ENCODE measurements around the gene RBM47.
"Not testable (repeated sequence)": the region's sequence is repeated elsewhere in the genome, so short reads cannot be mapped to it uniquely, and the experiment has no call there.

The RBM47 gene

GRCh38 chr4:40562208-40562607 lies 67.5 kb downstream of the RBM47 start:
- no peak for DNase-seq (ENCODE audit: low read depth)

- DNase-seq (ENCODE audit: low read depth) = not testable (repeated sequence)
Measured at GRCh38 chr4:40561543-40562177, 68.0 kb downstream of the RBM47 start.

- DNase-seq (ENCODE audit: low read depth) = no peak
Measured at GRCh38 chr4:40559585-40560465, 69.8 kb downstream of the RBM47 start.

- no peak for DNase-seq (ENCODE audit: low read depth)
Measured at GRCh38 chr4:40557736-40558135, 71.9 kb downstream of the RBM47 start.

- no peak for DNase-seq (ENCODE audit: low read depth)
Measured at GRCh38 chr4:40555176-40555900, 74.3 kb downstream of the RBM47 start.

GRCh38 chr4:40554641-40555040 lies 75.0 kb downstream of the RBM47 start:
- DNase-seq (ENCODE audit: low read depth) = not testable (repeated sequence)

GRCh38 chr4:40553995-40554394 lies 75.7 kb downstream of the RBM47 start:
- no peak for DNase-seq (ENCODE audit: low read depth)

GRCh38 chr4:40552536-40552935 lies 77.1 kb downstream of the RBM47 start:
- DNase-seq (ENCODE audit: low read depth) = no peak

- peak; percentile 75 for DNase-seq (ENCODE audit: low read depth)
Measured at GRCh38 chr4:40551568-40552136, 78.0 kb downstream of the RBM47 start.

- DNase-seq (ENCODE audit: low read depth) = peak; percentile 61
Measured at GRCh38 chr4:40550948-40551462, 78.7 kb downstream of the RBM47 start.

- no peak for DNase-seq (ENCODE audit: low read depth)
Measured at GRCh38 chr4:40550196-40550595, 79.5 kb downstream of the RBM47 start.

GRCh38 chr4:40548256-40548655 lies 81.4 kb downstream of the RBM47 start:
- peak; percentile 67 for DNase-seq (ENCODE audit: low read depth)

GRCh38 chr4:40547789-40548132 lies 81.9 kb downstream of the RBM47 start:
- DNase-seq (ENCODE audit: low read depth) = no peak

- peak; percentile 42 for DNase-seq (ENCODE audit: low read depth)
Measured at GRCh38 chr4:40546969-40547788, 82.5 kb downstream of the RBM47 start.

GRCh38 chr4:40546506-40546905 lies 83.2 kb downstream of the RBM47 start:
- no peak for DNase-seq (ENCODE audit: low read depth)

- DNase-seq (ENCODE audit: low read depth) = not testable (repeated sequence)
Measured at GRCh38 chr4:40545487-40545886, 84.2 kb downstream of the RBM47 start.

GRCh38 chr4:40544221-40544620 lies 85.4 kb downstream of the RBM47 start:
- DNase-seq (ENCODE audit: low read depth) = no peak

- no peak for DNase-seq (ENCODE audit: low read depth)
Measured at GRCh38 chr4:40540800-40541199, 88.9 kb downstream of the RBM47 start.

- DNase-seq (ENCODE audit: low read depth) = no peak
Measured at GRCh38 chr4:40536032-40536431, 93.6 kb downstream of the RBM47 start.

GRCh38 chr4:40531636-40532023 lies 98.0 kb downstream of the RBM47 start:
- no peak for DNase-seq (ENCODE audit: low read depth)

- DNase-seq (ENCODE audit: low read depth) = no peak
Measured at GRCh38 chr4:40530961-40531635, 98.6 kb downstream of the RBM47 start.

All from ELR (cell line).